ENCODE results near the gene UBTD1. TPM values are rescaled to one million over a fixed set of nuclear protein-coding genes. Genes with fewer than 3 reads are reported as not detected.

Gene UBTD1
- polyA plus RNA-seq, 1 donor from 2014 or later, result 3.3 TPM

DNA sequence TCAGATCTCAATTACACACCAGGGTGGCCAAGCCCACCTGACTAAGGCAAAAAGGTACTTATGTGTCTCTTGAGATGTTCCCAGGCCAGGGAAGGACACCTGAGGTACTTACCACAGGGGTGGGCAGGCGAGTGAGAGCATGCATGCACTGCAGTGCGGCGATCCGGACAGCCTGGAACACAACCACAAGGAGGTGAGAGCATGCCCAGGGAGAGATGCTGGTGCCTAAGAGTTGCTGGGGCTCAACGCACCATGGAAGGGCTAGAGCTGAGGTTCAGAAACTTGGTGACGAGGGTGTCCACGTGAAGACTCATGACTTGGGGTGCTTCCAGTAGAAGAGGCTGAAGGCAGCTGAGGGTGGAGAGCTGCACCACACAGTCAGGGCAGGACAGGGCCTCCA lies 39.6 kb upstream of the UBTD1 start:
- H4K20me1 ChIP-seq (ENCODE audit: insufficient read depth), result no peaks in the 10 kb centered on the region
- H2AFZ ChIP-seq (ENCODE audit: low read depth, low read length), result no peak overlapping the region
- H3K9me2 ChIP-seq (ENCODE audit: insufficient read depth, low read length), result no peaks in the 10 kb centered on the region
- peaks cover 11% of the 10 kb centered on the region for H3K36me3 ChIP-seq (ENCODE audit: insufficient read depth, low read length)
- H3K27me3 ChIP-seq (ENCODE audit: insufficient read depth, low read depth, low read length), result no peaks in the 10 kb centered on the region
- no peak for TF ChIP-seq TAF1 (IDR thresholded peaks at IDR 0.05; ENCODE audit: low read depth)
- TF ChIP-seq EP300 (conservative IDR thresholded peaks at IDR 0.05; ENCODE audit: poor library complexity, severe bottlenecking), result no peak
- TF ChIP-seq SMC3 (conservative IDR thresholded peaks at IDR 0.05; ENCODE audit: poor library complexity), result no peak
- no peak for TF ChIP-seq POLR2AphosphoS5 (IDR thresholded peaks at IDR 0.05)
- no peak for TF ChIP-seq MXI1 (conservative IDR thresholded peaks at IDR 0.05; ENCODE audit: poor library complexity, severe bottlenecking)
- no peak for TF ChIP-seq EZH2 (IDR thresholded peaks at IDR 0.05; ENCODE audit: borderline replicate concordance, insufficient read depth, low read length, poor library complexity, severe bottlenecking)
- TF ChIP-seq RAD21 (conservative IDR thresholded peaks at IDR 0.05), result no peak
- TF ChIP-seq, protein P1, sequence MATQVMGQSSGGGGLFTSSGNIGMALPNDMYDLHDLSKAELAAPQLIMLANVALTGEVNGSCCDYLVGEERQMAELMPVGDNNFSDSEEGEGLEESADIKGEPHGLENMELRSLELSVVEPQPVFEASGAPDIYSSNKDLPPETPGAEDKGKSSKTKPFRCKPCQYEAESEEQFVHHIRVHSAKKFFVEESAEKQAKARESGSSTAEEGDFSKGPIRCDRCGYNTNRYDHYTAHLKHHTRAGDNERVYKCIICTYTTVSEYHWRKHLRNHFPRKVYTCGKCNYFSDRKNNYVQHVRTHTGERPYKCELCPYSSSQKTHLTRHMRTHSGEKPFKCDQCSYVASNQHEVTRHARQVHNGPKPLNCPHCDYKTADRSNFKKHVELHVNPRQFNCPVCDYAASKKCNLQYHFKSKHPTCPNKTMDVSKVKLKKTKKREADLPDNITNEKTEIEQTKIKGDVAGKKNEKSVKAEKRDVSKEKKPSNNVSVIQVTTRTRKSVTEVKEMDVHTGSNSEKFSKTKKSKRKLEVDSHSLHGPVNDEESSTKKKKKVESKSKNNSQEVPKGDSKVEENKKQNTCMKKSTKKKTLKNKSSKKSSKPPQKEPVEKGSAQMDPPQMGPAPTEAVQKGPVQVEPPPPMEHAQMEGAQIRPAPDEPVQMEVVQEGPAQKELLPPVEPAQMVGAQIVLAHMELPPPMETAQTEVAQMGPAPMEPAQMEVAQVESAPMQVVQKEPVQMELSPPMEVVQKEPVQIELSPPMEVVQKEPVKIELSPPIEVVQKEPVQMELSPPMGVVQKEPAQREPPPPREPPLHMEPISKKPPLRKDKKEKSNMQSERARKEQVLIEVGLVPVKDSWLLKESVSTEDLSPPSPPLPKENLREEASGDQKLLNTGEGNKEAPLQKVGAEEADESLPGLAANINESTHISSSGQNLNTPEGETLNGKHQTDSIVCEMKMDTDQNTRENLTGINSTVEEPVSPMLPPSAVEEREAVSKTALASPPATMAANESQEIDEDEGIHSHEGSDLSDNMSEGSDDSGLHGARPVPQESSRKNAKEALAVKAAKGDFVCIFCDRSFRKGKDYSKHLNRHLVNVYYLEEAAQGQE (IDR thresholded peaks at IDR 0.05; ENCODE audit: borderline replicate concordance), result no peak
- TF ChIP-seq, protein P2, sequence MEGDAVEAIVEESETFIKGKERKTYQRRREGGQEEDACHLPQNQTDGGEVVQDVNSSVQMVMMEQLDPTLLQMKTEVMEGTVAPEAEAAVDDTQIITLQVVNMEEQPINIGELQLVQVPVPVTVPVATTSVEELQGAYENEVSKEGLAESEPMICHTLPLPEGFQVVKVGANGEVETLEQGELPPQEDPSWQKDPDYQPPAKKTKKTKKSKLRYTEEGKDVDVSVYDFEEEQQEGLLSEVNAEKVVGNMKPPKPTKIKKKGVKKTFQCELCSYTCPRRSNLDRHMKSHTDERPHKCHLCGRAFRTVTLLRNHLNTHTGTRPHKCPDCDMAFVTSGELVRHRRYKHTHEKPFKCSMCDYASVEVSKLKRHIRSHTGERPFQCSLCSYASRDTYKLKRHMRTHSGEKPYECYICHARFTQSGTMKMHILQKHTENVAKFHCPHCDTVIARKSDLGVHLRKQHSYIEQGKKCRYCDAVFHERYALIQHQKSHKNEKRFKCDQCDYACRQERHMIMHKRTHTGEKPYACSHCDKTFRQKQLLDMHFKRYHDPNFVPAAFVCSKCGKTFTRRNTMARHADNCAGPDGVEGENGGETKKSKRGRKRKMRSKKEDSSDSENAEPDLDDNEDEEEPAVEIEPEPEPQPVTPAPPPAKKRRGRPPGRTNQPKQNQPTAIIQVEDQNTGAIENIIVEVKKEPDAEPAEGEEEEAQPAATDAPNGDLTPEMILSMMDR (IDR thresholded peaks at IDR 0.05; ENCODE audit: poor library complexity, severe bottlenecking), result no peak
- H3K79me2 ChIP-seq (replicated peaks; ENCODE audit: insufficient read depth, low read length), result no peaks in the 10 kb centered on the region
- H3K9me3 ChIP-seq (ENCODE audit: low read length), result no peaks in the 10 kb centered on the region
- no peak overlapping the region for H3K4me3 ChIP-seq (ENCODE audit: low read length)
- no peak overlapping the region for H3K27ac ChIP-seq (ENCODE audit: low read length)
- no peak overlapping the region for H3K9ac ChIP-seq (ENCODE audit: low read length)
- H3F3A ChIP-seq (ENCODE audit: insufficient read depth, low read length, poor library complexity, severe bottlenecking), result no peaks in the 10 kb centered on the region
- no peak overlapping the region for H3K4me2 ChIP-seq (ENCODE audit: low read length)

DNA sequence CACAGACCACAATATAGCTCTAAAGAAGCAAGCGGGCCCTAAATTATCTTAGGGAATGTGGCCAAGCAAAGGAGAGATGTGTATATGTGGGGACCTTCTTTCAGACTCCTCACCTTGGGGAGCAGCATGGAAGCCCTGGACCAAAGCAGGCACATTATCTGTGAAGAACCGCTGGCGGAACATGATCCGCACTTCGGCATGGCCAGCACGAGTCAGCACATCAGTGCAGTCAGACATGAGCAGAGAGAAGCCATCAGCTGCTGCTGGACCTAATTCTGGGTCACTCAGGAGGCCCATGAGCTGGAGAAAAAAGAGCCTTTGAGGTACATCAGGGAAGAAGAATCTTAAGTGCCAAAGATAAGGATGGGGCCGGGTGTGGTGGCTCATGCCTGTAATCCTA lies 38.8 kb upstream of the UBTD1 start:
- Histone ChIP-seq H3K79me2 (replicated peaks; ENCODE audit: insufficient read depth, low read length) (no peaks in the 10 kb centered on the region), H3K9ac (ENCODE audit: low read length) (no peak overlapping the region), H3K4me2 (ENCODE audit: low read length) (no peak overlapping the region), H3K9me2 (ENCODE audit: insufficient read depth, low read length) (no peaks in the 10 kb centered on the region), H3F3A (ENCODE audit: insufficient read depth, low read length, poor library complexity, severe bottlenecking) (no peaks in the 10 kb centered on the region), H4K20me1 (ENCODE audit: insufficient read depth) (no peaks in the 10 kb centered on the region), H3K9me3 (ENCODE audit: low read length) (no peaks in the 10 kb centered on the region), H3K27me3 (ENCODE audit: insufficient read depth, low read depth, low read length) (no peaks in the 10 kb centered on the region), H2AFZ (ENCODE audit: low read depth, low read length) (no peak overlapping the region), H3K4me3 (ENCODE audit: low read length) (no peak overlapping the region), H3K27ac (ENCODE audit: low read length) (no peak overlapping the region), H3K36me3 (ENCODE audit: insufficient read depth, low read length) (peaks cover 11% of the 10 kb centered on the region)
- TF ChIP-seq SMC3 (conservative IDR thresholded peaks at IDR 0.05; ENCODE audit: poor library complexity) (no peak), RAD21 (conservative IDR thresholded peaks at IDR 0.05) (no peak), TAF1 (IDR thresholded peaks at IDR 0.05; ENCODE audit: low read depth) (no peak), EP300 (conservative IDR thresholded peaks at IDR 0.05; ENCODE audit: poor library complexity, severe bottlenecking) (no peak), MXI1 (conservative IDR thresholded peaks at IDR 0.05; ENCODE audit: poor library complexity, severe bottlenecking) (no peak), POLR2AphosphoS5 (IDR thresholded peaks at IDR 0.05) (no peak), EZH2 (IDR thresholded peaks at IDR 0.05; ENCODE audit: borderline replicate concordance, insufficient read depth, low read length, poor library complexity, severe bottlenecking) (no peak)
- TF ChIP-seq, protein P2 (IDR thresholded peaks at IDR 0.05; ENCODE audit: poor library complexity, severe bottlenecking), result no peak
- TF ChIP-seq, protein P1 (IDR thresholded peaks at IDR 0.05; ENCODE audit: borderline replicate concordance), result no peak

Measured in neural cell (in vitro differentiated cells).